Thyroid gland (tissue), 4 donors: ENCODE data around the gene ANKRD49.

Experiments
- POLR2A ChIP-seq, 2 donors: fragments of 450-650 bp; IDR thresholded peaks; one replicate each; pipeline ENCODE4 v1.6.1; 2017; ENCODE audit warnings: antibody characterized with exemption in 2 of 2, mild to moderate bottlenecking in 2 of 2, moderate library complexity in 1 of 2
- TF ChIP-seq, protein P1 (sequence below), 6 experiments: fragments of 200-600 bp in 3 of 6; fragments of 450-650 bp in 3 of 6; sonication (generic) in 3 of 6; IDR thresholded peaks; one replicate each; pipeline ENCODE4 v1.5.1; 2016 to 2019; ENCODE audit warnings: antibody characterized with exemption in 6 of 6, mild to moderate bottlenecking in 2 of 6, inconsistent platforms in 1 of 6, moderate library complexity in 1 of 6

DNA sequence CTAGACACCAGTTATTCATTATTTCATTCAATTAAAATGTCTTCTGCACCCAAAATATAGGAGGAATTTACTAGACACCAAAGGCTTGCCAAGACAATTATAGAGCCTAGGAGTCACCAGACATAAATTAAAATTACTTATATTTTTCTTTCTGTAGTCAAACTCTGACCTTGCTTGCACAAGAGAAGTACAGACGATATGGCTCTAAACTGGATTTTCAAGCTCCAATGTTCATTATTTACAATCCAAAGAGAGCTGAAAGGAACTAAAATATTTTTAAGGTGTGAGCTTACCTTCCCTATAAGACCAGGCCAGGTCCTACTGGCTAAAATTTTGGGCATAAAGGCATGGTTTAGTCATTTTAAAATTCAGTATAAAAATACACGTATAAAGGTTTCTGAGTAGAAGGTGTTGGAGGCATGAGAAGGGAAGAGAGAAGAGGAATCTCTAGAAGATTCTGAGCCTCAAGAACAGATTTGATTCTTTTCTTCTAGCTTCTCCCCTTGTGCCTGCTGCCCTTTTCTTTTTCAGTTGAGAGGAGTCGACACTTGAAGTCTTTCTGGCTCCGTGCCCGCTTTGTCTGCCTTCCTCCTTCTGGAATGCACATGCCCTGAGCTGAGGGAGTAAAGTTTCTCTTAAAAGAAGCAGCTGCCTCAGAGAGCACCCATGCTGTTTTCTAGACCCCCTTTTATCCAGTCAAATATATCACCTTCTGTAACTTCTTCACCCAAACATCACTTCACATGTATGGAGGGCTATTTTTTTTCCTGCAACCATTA lies 32.0 kb downstream of the ANKRD49 start:
- TF ChIP-seq, protein P1, sequence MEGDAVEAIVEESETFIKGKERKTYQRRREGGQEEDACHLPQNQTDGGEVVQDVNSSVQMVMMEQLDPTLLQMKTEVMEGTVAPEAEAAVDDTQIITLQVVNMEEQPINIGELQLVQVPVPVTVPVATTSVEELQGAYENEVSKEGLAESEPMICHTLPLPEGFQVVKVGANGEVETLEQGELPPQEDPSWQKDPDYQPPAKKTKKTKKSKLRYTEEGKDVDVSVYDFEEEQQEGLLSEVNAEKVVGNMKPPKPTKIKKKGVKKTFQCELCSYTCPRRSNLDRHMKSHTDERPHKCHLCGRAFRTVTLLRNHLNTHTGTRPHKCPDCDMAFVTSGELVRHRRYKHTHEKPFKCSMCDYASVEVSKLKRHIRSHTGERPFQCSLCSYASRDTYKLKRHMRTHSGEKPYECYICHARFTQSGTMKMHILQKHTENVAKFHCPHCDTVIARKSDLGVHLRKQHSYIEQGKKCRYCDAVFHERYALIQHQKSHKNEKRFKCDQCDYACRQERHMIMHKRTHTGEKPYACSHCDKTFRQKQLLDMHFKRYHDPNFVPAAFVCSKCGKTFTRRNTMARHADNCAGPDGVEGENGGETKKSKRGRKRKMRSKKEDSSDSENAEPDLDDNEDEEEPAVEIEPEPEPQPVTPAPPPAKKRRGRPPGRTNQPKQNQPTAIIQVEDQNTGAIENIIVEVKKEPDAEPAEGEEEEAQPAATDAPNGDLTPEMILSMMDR (IDR thresholded peaks at IDR 0.05), result no peak
- no peak for TF ChIP-seq POLR2A (IDR thresholded peaks at IDR 0.05)
